Measurements from ENCODE around the gene CSTPP1.

Gene CSTPP1

DNA sequence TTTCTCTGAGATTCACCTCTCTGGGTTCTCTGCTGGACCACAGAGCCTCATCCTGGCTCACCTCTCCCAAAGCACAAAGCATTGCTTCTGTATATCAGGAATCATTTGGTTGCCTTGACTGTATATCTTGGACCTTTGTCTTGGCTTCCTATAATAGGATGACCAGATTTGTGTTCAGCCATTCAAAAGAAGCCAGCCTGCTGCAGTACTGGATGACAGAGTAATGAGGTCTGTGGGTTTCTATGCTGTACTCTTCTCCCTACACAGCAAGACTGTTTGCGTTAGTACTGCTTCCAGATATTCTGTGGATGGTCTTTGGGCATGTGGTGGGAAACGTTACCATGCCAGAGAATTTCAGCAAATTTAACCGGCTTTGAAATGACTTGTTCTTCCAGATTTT lies 200.4 kb downstream of the CSTPP1 start:
- no peak for ATAC-seq (ENCODE audit: insufficient read depth, low read depth)
- DNase-seq = no peak
- H2AFZ ChIP-seq (ENCODE audit: low read depth, low read length) = no peak overlapping the region
- no peaks in the 10 kb centered on the region for H3K9me3 ChIP-seq (ENCODE audit: insufficient read depth, low read length, severe bottlenecking)
- H3K9ac ChIP-seq (ENCODE audit: low read depth, low read length) = no peak overlapping the region
- H3K27me3 ChIP-seq (ENCODE audit: insufficient read depth, low read length, poor library complexity) = no peaks in the 10 kb centered on the region
- H3K36me3 ChIP-seq (ENCODE audit: insufficient read depth, low read length) = peaks cover 15% of the 10 kb centered on the region
- no peak overlapping the region for H3K4me2 ChIP-seq (ENCODE audit: insufficient read depth, low read length)
- H3K79me2 ChIP-seq (ENCODE audit: insufficient read depth, low read length) = no peaks in the 10 kb centered on the region
- no peak for TF ChIP-seq EZH2 (IDR thresholded peaks at IDR 0.05; ENCODE audit: borderline replicate concordance, low read depth, low read length, severe bottlenecking)
- TF ChIP-seq, protein P1, sequence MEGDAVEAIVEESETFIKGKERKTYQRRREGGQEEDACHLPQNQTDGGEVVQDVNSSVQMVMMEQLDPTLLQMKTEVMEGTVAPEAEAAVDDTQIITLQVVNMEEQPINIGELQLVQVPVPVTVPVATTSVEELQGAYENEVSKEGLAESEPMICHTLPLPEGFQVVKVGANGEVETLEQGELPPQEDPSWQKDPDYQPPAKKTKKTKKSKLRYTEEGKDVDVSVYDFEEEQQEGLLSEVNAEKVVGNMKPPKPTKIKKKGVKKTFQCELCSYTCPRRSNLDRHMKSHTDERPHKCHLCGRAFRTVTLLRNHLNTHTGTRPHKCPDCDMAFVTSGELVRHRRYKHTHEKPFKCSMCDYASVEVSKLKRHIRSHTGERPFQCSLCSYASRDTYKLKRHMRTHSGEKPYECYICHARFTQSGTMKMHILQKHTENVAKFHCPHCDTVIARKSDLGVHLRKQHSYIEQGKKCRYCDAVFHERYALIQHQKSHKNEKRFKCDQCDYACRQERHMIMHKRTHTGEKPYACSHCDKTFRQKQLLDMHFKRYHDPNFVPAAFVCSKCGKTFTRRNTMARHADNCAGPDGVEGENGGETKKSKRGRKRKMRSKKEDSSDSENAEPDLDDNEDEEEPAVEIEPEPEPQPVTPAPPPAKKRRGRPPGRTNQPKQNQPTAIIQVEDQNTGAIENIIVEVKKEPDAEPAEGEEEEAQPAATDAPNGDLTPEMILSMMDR (IDR thresholded peaks at IDR 0.05; ENCODE audit: borderline replicate concordance, extremely low read depth, low read length, poor library complexity, severe bottlenecking) = no peak
- no peaks in the 10 kb centered on the region for H4K20me1 ChIP-seq (ENCODE audit: insufficient read depth, low read length)
- no peaks in the 10 kb centered on the region for H3K4me1 ChIP-seq (ENCODE audit: insufficient read depth, low read length)
- no peak overlapping the region for H3K4me3 ChIP-seq (ENCODE audit: low read depth in 1 of 2, low read length in 2 of 2)
- no peak overlapping the region for H3K27ac ChIP-seq (ENCODE audit: low read length)

DNA sequence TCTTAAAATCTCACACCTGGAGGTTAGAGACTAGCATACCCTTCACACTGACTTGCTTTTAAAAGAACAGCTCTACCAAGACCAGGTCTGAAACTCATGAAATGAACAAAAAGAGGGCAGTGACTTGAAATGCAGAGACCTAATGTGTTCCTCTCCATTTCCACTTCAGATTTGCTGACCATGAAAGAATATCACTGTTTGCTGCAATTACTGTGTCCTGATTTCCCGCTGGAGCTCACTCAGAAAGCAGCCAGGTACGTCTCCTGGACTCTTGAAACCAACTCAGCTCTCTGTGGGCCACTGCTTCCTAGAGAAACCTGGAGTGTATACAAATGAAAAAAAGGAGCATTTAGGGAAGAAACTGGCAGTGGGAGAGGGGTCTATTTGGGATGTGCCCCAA lies 200.9 kb downstream of the CSTPP1 start:
- TF ChIP-seq EZH2 (IDR thresholded peaks at IDR 0.05; ENCODE audit: borderline replicate concordance, low read depth, low read length, severe bottlenecking) = no peak
- TF ChIP-seq, protein P1 (IDR thresholded peaks at IDR 0.05; ENCODE audit: borderline replicate concordance, extremely low read depth, low read length, poor library complexity, severe bottlenecking) = no peak
- no peaks in the 10 kb centered on the region for H3K79me2 ChIP-seq (ENCODE audit: insufficient read depth, low read length)
- DNase-seq (no peak), ATAC-seq (ENCODE audit: insufficient read depth, low read depth) (no peak)
- H3K4me2 ChIP-seq (ENCODE audit: insufficient read depth, low read length) = no peak overlapping the region
- H3K4me1 ChIP-seq (ENCODE audit: insufficient read depth, low read length) = no peaks in the 10 kb centered on the region
- H3K9ac ChIP-seq (ENCODE audit: low read depth, low read length) = no peak overlapping the region
- peaks cover 15% of the 10 kb centered on the region for H3K36me3 ChIP-seq (ENCODE audit: insufficient read depth, low read length)
- no peak overlapping the region for H2AFZ ChIP-seq (ENCODE audit: low read depth, low read length)
- no peak overlapping the region for H3K27ac ChIP-seq (ENCODE audit: low read length)
- no peaks in the 10 kb centered on the region for H4K20me1 ChIP-seq (ENCODE audit: insufficient read depth, low read length)
- no peaks in the 10 kb centered on the region for H3K9me3 ChIP-seq (ENCODE audit: insufficient read depth, low read length, severe bottlenecking)
- no peak overlapping the region for H3K4me3 ChIP-seq (ENCODE audit: low read depth in 1 of 2, low read length in 2 of 2)
- no peaks in the 10 kb centered on the region for H3K27me3 ChIP-seq (ENCODE audit: insufficient read depth, low read length, poor library complexity)

DNA sequence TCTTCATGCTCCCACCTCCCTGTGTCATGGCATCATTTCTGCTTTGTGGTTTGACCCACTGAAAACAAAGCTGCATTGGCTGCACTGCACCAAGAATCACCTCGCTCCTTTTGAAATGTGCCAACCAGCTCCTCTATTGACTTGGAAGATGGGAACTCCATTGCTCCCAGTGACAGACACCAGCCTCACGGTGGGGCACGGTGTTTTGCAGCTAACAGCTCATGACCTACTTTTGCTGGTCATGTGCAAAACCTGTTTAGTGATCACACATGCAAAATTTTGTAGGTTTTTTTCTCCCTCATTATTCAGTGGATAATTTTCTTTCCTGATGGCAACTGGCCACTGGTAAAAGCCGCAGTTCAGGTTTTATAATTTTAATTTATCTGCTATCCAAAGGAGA lies 203.3 kb downstream of the CSTPP1 start:
- DNase-seq (no peak), ATAC-seq (ENCODE audit: insufficient read depth, low read depth) (no peak)
- H3K27me3 ChIP-seq (ENCODE audit: insufficient read depth, low read length, poor library complexity) = no peaks in the 10 kb centered on the region
- H3K36me3 ChIP-seq (ENCODE audit: insufficient read depth, low read length) = peaks cover 15% of the 10 kb centered on the region
- H3K4me2 ChIP-seq (ENCODE audit: insufficient read depth, low read length) = no peak overlapping the region
- no peaks in the 10 kb centered on the region for H3K79me2 ChIP-seq (ENCODE audit: insufficient read depth, low read length)
- H3K9me3 ChIP-seq (ENCODE audit: insufficient read depth, low read length, severe bottlenecking) = no peaks in the 10 kb centered on the region
- H3K9ac ChIP-seq (ENCODE audit: low read depth, low read length) = no peak overlapping the region
- no peaks in the 10 kb centered on the region for H3K4me1 ChIP-seq (ENCODE audit: insufficient read depth, low read length)
- H4K20me1 ChIP-seq (ENCODE audit: insufficient read depth, low read length) = no peaks in the 10 kb centered on the region
- no peak overlapping the region for H2AFZ ChIP-seq (ENCODE audit: low read depth, low read length)
- TF ChIP-seq, protein P1 (IDR thresholded peaks at IDR 0.05; ENCODE audit: borderline replicate concordance, extremely low read depth, low read length, poor library complexity, severe bottlenecking) = no peak
- TF ChIP-seq EZH2 (IDR thresholded peaks at IDR 0.05; ENCODE audit: borderline replicate concordance, low read depth, low read length, severe bottlenecking) = no peak
- no peak overlapping the region for H3K27ac ChIP-seq (ENCODE audit: low read length)
- no peak overlapping the region for H3K4me3 ChIP-seq (ENCODE audit: low read depth in 1 of 2, low read length in 2 of 2)

DNA sequence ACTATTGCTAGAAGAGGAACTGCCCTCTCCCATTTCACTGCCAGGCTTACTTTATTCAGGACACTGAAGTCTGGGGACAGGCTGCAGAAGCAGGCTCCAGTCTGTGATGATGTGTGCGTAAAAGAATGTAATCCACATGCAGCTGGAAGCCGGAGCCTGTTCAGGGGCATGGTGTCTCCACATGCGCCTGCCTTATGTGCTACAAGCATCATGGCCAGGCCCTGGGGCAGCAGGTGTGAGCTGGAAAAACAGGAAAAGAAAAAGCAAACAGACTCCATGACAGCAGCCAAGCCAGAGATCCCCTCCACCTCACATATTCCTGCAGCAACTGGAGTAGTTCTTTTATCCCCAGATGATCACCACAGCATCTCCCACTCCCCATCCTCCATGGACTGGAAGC lies 206.8 kb downstream of the CSTPP1 start:
- Histone ChIP-seq H3K9ac (ENCODE audit: low read depth, low read length) (no peak overlapping the region), H3K79me2 (ENCODE audit: insufficient read depth, low read length) (no peaks in the 10 kb centered on the region), H3K4me2 (ENCODE audit: insufficient read depth, low read length) (no peak overlapping the region), H4K20me1 (ENCODE audit: insufficient read depth, low read length) (no peaks in the 10 kb centered on the region), H3K9me3 (ENCODE audit: insufficient read depth, low read length, severe bottlenecking) (no peaks in the 10 kb centered on the region), H3K36me3 (ENCODE audit: insufficient read depth, low read length) (peaks cover 7% of the 10 kb centered on the region), H3K4me1 (ENCODE audit: insufficient read depth, low read length) (no peaks in the 10 kb centered on the region), H3K27me3 (ENCODE audit: insufficient read depth, low read length, poor library complexity) (no peaks in the 10 kb centered on the region), H3K4me3 (ENCODE audit: low read depth in 1 of 2, low read length in 2 of 2) (no peak overlapping the region), H3K27ac (ENCODE audit: low read length) (no peak overlapping the region), H2AFZ (ENCODE audit: low read depth, low read length) (no peak overlapping the region)
- ATAC-seq (ENCODE audit: insufficient read depth, low read depth) = no peak
- DNase-seq = no peak
- TF ChIP-seq, protein P1 (IDR thresholded peaks at IDR 0.05; ENCODE audit: borderline replicate concordance, extremely low read depth, low read length, poor library complexity, severe bottlenecking) = no peak
- no peak for TF ChIP-seq EZH2 (IDR thresholded peaks at IDR 0.05; ENCODE audit: borderline replicate concordance, low read depth, low read length, severe bottlenecking)

Data from DND-41 (cell line).